Testis (tissue), 3 donors: ENCODE results near the gene SMG6. TPM values are rescaled to one million over a fixed set of nuclear protein-coding genes. Genes with fewer than 3 reads are reported as not detected.
A peak's percentile ranks its signal among the peaks of the same experiment; 100 is the strongest.

Experiments used
- DNase-seq: peaks from one replicate; pipeline ENCODE4 v3.0.0-alpha.2; 2019
- H3K27ac ChIP-seq, 2 donors: fragments of 200-600 bp; sonication (generic); one replicate each; pipeline ENCODE4 v1.5.1; 2019
- H3K27me3 ChIP-seq: fragments of 200-600 bp; sonication (generic); one replicate; pipeline ENCODE4 v1.5.1; 2019
- H3K36me3 ChIP-seq: fragments of 200-600 bp; sonication (generic); one replicate; pipeline ENCODE4 v1.5.1; 2017; ENCODE audit warnings: low read depth; ENCODE audit errors: missing control alignments
- H3K4me1 ChIP-seq: fragments of 200-600 bp; sonication (generic); one replicate; pipeline ENCODE4 v1.5.1; 2019
- H3K4me3 ChIP-seq, 2 donors: fragments of 200-600 bp; sonication (generic); one replicate each; pipeline ENCODE4 v1.5.1; 2017 to 2019
- H3K9me3 ChIP-seq: fragments of 200-600 bp; sonication (generic); one replicate; pipeline ENCODE4 v1.5.1; 2017
- CTCF ChIP-seq, 3 experiments: fragments of 450-650 bp in 2 of 3; fragments of 200-600 bp in 1 of 3; sonication (generic) in 1 of 3; IDR thresholded peaks; one replicate each; pipeline ENCODE4 v1.5.1; 2016 to 2019; ENCODE audit warnings: antibody characterized with exemption in 3 of 3, mild to moderate bottlenecking in 2 of 3, moderate library complexity in 1 of 3
- POLR2A ChIP-seq: fragments of 450-650 bp; IDR thresholded peaks from one replicate; pipeline ENCODE4 v1.6.1; 2017; ENCODE audit warnings: antibody characterized with exemption, mild to moderate bottlenecking, moderate library complexity
- WGBS, 2 donors: methylation state at CpG; one replicate each; pipeline ENCODE4 v1.1.5; 2018; 5-methylcytosine and 5-hydroxymethylcytosine counted together
- intact Hi-C: fragments of 100-400 bp; cut with DNase I; formaldehyde crosslinking; loops from one replicate; pipeline ENCODE4 v1.15.1; 2023; ENCODE audit warnings: low total_unique reads
- polyA plus RNA-seq: library from polyadenylated mRNA; stranded (reverse); fragments of 350-450 nt; fragmentation: Illumina TruSeq; extraction: RNeasy Lipid Tissue Mini Kit (QIAGEN cat#74804); gene quantifications from one replicate; pipeline ENCODE4 v1.2.3, GENCODE V29; 2014; ENCODE audit warnings: low read depth, low replicate concordance; ENCODE audit not compliant: insufficient read depth
- total RNA-seq, 2 donors: library from RNA; depleted of rRNA; stranded (reverse); fragments of >200 nt; gene quantifications; one replicate each; pipeline ENCODE4 v1.2.3, GENCODE V29; 2016

SMG6 gene
- total and polyA plus RNA-seq, 3 donors from 2014 or later = 68.7 to 86.5 (median 80.6) TPM

GRCh38 chr17:2101448-2102257 lies 201.9 kb downstream of the SMG6 start:
- intact Hi-C loops = no loop called here
- Histone ChIP-seq H3K27me3 (no peaks in the 10 kb centered on the region), H3K9me3 (no peaks in the 10 kb centered on the region), H3K4me1 (no peaks in the 10 kb centered on the region), H3K27ac (no peak overlapping the region), H3K36me3 (no peaks in the 10 kb centered on the region), H3K4me3 (no peak overlapping the region)
- DNase-seq = no peak
- 69 to 79% methylated on average over 12 to 15 of the region's 15 CpGs for WGBS, 2 donors
- TF ChIP-seq POLR2A = no peak
- no peak for TF ChIP-seq CTCF (IDR thresholded peaks at IDR 0.05)

GRCh38 chr17:2095536-2095910 lies 208.1 kb downstream of the SMG6 start:
- TF ChIP-seq POLR2A (no peak), CTCF (IDR thresholded peaks at IDR 0.05) (no peak)
- Histone ChIP-seq H3K27ac (no peak overlapping the region), H3K36me3 (no peaks in the 10 kb centered on the region), H3K4me3 (no peak overlapping the region), H3K27me3 (no peaks in the 10 kb centered on the region), H3K9me3 (no peaks in the 10 kb centered on the region), H3K4me1 (peaks cover 8% of the 10 kb centered on the region)
- 66 to 82% methylated on average over 8 to 10 of the region's 10 CpGs for WGBS, 2 donors
- DNase-seq = no peak
- intact Hi-C loops = loop anchor here (10.0 kb wide), 1 partner anchor 79 kb away; no protein-coding TSS in a partner anchor

GRCh38 chr17:2094891-2095535 lies 208.6 kb downstream of the SMG6 start:
- Histone ChIP-seq H3K27me3 (no peaks in the 10 kb centered on the region), H3K4me1 (peaks cover 8% of the 10 kb centered on the region), H3K9me3 (no peaks in the 10 kb centered on the region), H3K4me3 (no peak overlapping the region), H3K36me3 (no peaks in the 10 kb centered on the region), H3K27ac (no peak overlapping the region)
- WGBS, 2 donors = 62 to 77% methylated on average over 11 to 12 of the region's 12 CpGs
- DNase-seq = peak; percentile 58
- no peak for TF ChIP-seq POLR2A
- peak; percentile 32 to 60 (median 42) for TF ChIP-seq CTCF (IDR thresholded peaks at IDR 0.05)
- intact Hi-C loops = loop anchor here (10.0 kb wide), 1 partner anchor 80 kb away; no protein-coding TSS in a partner anchor

- H3K27ac ChIP-seq = no peak overlapping the region
- no peak for DNase-seq
- TF ChIP-seq CTCF (IDR thresholded peaks at IDR 0.05) = no peak
- no peak for TF ChIP-seq POLR2A
- 78 to 83% methylated on average over 5 of the region's 5 CpGs for WGBS, 2 donors
- peaks cover 15% of the 10 kb centered on the region for H3K4me1 ChIP-seq
- no peak overlapping the region for H3K4me3 ChIP-seq
- H3K36me3 ChIP-seq = no peaks in the 10 kb centered on the region
- H3K27me3 ChIP-seq = no peaks in the 10 kb centered on the region
- H3K9me3 ChIP-seq = no peaks in the 10 kb centered on the region
- intact Hi-C loops = loop anchor here (10.0 kb wide), 1 partner anchor 81 kb away; no protein-coding TSS in a partner anchor
These were observed 210.2 kb downstream of the SMG6 start for GRCh38 chr17:2093349-2093748.
